Central memory CD4-positive, alpha-beta T cell (primary cell): Measurements from ENCODE around the gene TEAD1.

Experiments
- DNase-seq: peaks from one replicate; pipeline ENCODE4 v3.0.0; 2022

The TEAD1 gene

GRCh38 chr11:12667646-12668045 is 6.6 kb upstream of the TEAD1 start:
- DNase-seq = no peak

GRCh38 chr11:12668166-12668565 is 6.1 kb upstream of the TEAD1 start:
- no peak for DNase-seq

- no peak for DNase-seq
These were observed 4.3 kb upstream of the TEAD1 start for GRCh38 chr11:12669930-12670329.

DNA sequence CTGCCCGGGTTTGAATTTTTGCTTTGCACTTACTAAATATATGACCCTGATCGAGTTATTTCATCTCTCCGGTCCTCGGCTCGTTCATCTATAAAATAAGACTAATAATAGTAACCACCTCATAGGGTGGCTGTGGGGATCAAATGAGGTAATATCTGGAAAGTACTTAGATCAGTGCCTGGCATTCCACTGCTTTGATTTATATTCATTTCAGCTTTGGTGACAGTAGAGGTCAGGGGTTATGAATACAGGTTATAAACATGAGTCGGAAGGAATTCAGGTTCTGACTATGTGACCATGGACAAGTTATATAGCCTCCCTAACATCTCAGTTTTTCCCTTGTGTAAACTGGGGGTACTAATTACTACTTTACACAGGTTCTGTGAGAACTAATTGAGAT is 2.9 kb upstream of the TEAD1 start:
- no peak for DNase-seq

DNA sequence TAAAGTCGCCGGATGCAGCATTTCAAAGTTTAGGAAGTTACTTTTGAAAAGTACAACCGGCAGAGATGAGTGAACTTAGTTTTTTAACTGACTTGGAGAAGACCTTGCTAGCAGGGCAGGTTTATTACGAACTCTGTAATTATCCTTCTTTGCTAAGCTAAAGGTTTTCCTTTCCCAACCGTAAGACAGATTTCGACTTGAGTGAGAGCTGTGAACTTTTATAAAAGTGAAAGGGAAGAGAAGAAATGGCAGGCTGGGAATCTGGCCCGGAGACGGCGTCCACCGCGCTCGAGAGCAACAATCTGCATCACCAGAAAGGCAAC is 659 bp upstream of the TEAD1 start:
- DNase-seq = no peak

DNA sequence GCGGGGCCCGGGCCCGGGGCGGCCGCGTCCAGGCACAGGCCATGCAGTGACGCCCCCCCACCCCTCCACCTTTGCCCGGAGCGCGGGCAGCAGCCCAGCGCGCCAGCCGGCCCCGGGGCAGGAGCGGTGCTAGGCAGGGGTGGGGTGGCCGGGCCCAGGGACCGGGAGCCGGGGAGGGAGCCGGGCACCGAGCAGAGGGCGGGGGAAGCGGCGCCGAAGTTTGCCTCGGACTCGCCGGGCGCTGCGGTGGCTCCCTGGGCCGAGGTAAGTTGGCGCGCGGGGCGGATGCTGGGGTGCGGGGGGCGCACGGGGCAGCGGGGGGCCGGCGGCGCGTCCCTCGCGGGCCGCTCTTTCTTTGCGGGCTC is 332 bp downstream of the TEAD1 start:
- no peak for DNase-seq

- DNase-seq = no peak
These were observed 895 bp downstream of the TEAD1 start for GRCh38 chr11:12674936-12675696.

- DNase-seq = no peak
These were observed 1.9 kb downstream of the TEAD1 start for GRCh38 chr11:12675951-12676711.

DNA sequence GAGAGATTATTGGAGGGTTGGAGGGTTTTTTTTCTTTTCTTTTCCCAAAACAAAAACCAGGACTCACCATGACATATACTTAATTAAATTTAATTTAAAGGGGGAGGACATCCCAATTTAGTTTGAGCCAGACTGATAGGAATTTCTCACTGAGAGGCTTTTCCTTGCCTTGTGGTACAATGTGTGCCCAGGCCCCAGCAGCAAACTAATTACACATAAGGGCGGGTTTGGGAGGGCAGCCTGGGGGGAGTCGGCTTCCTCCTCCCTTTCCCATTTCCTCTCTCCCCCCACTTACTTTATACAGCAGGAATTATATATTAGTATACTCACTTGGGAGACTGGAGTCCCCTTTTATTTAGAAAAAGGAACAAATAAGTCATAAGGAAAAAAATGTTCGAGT is 2.9 kb downstream of the TEAD1 start:
- no peak for DNase-seq

DNA sequence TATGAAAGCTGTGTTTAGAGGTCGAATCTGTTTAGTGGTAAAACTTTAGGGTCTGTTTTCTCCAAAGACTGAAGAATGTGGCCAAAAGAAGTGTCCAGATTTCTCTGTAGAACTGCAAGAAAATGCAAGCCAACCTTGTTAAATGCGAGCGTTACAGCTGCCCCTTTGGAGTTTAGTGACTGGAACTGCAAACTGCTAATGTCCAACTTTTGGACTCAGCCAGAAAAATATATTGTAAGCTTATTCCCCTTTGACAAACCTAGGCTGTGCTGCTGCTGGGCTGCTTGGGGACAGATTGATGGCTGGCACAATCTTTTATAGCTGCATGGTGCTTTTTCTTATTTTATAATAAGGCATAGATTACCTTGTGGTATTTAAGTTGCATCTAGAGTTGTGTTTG is 3.9 kb downstream of the TEAD1 start:
- DNase-seq = no peak

GRCh38 chr11:12678991-12679390 is 4.8 kb downstream of the TEAD1 start:
- no peak for DNase-seq

- DNase-seq = no peak
These were observed 5.2 kb downstream of the TEAD1 start for GRCh38 chr11:12679471-12679870.

- DNase-seq = peak; percentile 40
These were observed 6.2 kb downstream of the TEAD1 start for GRCh38 chr11:12680246-12680939.

DNA sequence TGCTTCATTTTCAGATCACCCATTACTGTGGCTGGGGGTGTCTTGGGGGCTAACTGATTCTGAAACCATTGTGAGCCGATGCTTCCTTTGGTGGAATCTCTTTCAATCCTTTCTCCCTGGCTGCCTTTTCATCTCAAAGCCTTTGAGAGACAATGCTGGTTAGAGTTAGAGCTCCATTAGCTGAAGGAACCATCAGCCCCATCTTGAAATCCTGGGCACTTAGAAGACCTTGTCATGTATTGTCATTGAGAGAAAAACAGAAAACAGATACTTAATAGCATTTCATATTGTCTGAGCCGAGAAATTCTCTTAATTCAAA is 6.7 kb downstream of the TEAD1 start:
- DNase-seq = no peak

DNA sequence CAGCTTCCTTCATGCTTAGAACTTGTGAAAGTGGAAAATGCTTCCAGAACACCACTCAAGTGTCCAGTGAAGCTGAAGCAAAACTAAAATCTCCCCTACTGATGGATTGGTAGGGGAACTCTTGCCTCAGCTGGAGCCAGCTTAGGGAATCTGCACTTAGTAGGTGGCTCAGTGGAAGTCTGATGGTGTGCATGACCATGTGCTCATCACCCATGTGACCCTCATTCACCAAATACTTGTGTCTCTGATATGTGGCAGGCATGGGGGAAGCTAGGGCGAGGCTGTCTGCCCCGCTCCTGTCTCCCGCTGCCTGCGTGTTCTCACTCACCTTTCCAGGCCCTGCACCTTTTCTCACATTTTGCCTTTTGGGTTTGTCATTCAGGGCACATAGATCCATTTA is 7.2 kb downstream of the TEAD1 start:
- DNase-seq = no peak

- no peak for DNase-seq
These were observed 8.1 kb downstream of the TEAD1 start for GRCh38 chr11:12682288-12682687.

DNA sequence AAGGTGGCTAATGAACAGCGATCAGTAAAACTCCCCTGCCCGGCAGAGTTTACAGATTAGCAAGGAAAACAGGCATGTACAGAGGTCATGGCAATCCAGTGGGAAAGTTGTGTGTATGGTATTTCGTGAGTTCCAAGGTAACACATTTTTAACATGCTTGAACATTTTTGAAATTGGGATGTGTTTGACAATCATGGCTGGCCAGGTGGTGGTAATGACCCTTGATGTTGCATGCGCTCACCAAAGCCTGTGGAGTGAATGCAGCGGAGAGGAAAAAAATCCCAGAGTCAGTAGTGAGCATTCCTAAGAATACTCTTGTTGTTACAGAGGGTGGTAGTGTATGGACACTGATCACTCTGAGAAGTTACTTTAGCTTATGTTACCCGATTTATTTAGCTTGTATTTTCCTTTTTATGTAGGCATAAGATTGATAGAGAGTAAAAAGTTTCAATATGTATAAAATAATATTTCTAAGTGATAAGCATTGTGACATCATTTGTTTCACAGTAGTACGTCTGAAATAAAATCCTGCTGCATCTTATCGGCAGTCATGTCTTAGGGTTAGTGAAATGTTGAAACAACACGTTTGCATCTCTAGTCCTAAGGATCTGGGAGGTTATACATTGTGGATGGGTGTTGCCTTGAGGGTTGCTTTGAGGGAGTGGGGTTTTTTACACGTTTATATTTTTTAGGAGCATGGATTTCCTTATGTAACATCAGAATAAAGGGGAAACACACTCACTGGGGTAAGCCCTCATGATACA is 8.7 kb downstream of the TEAD1 start:
- no peak for DNase-seq

DNA sequence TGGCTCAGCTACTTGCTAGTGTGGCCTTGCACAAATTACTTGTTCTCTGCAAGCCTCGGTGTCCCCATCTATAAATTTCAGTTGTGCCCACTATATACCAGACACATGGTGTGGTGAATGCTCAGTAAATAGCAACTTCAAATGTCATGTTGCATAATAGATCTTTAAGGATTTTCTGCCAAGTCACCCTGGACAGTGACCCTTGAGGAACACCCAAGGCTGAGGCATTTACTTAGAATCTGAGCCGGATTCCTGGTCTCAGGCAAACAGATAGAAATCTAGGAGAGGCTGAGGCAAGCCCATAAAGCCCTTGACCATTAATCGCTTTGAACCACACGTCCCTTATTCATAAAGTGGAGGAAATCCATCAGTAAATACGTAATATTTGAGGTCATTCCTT is 9.7 kb downstream of the TEAD1 start:
- no peak for DNase-seq

GRCh38 chr11:12684315-12684714 is 10.1 kb downstream of the TEAD1 start:
- no peak for DNase-seq

DNA sequence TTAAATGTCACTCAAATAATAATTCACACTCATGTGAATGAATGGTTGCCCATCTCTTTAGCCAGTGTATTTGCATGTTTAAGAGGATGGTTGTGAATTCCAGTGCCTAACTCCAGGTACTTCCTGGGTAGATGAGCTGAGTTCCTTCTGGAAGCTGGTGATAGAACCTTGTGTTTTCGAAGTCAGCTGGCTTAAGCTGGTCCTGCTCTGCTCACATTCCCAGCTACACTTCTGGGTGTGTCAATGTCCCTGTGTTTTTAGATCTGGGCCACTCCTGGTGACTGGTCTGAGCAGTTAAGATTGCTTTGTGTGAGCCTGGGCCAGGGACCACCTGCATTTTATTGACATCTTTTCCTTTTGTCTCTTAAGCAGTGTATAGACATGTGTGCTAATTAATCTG is 10.6 kb downstream of the TEAD1 start:
- DNase-seq = no peak

DNA sequence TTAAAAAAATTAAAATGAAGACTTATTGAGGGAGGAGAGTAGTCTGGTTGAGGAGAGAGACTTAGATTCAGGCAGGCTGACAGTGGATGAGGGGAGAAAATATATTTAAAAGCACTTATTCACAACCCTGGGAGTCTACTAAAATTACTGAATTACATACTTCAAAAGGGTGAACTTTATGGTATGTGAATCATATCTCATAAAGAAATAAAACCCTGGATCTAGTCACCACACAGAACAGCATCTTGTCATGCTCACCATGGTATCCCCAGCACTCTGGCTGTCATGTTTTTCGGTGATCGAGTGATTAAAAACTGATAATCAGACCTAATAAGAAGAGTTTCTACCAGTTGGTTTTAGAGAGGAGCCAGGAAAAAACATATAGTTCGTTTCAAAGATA is 11.0 kb downstream of the TEAD1 start:
- DNase-seq = no peak

- DNase-seq = no peak
These were observed 12.2 kb downstream of the TEAD1 start for GRCh38 chr11:12686246-12687060.

GRCh38 chr11:12687216-12687623 is 13.0 kb downstream of the TEAD1 start:
- no peak for DNase-seq
